Muscle layer of colon (tissue), 2 donors: ENCODE data around the gene GPR142.

Experiments
- H3K27ac ChIP-seq: one replicate; pipeline ENCODE4 v1.7.0; 2013; ENCODE audit warnings: low read depth, mild to moderate bottlenecking, low read length, moderate library complexity
- H3K27me3 ChIP-seq, 2 donors: one replicate each; pipeline ENCODE4 v1.7.0; 2013; ENCODE audit warnings: low read length in 2 of 2, mild to moderate bottlenecking in 2 of 2; ENCODE audit not compliant: insufficient read depth in 2 of 2, control insufficient read depth in 1 of 2
- H3K36me3 ChIP-seq: one replicate; pipeline ENCODE4 v1.7.0; 2013; ENCODE audit warnings: mild to moderate bottlenecking, low read length; ENCODE audit not compliant: insufficient read depth
- H3K4me1 ChIP-seq: one replicate; pipeline ENCODE4 v1.7.0; 2013; ENCODE audit warnings: mild to moderate bottlenecking, low read length; ENCODE audit not compliant: insufficient read depth
- H3K4me3 ChIP-seq, 2 donors: one replicate each; pipeline ENCODE4 v1.7.0; 2013; ENCODE audit warnings: low read length in 2 of 2, low read depth in 1 of 2, mild to moderate bottlenecking in 1 of 2, moderate library complexity in 1 of 2
- H3K9ac ChIP-seq: one replicate; pipeline ENCODE4 v1.7.0; 2013; ENCODE audit warnings: low read length
- H3K9me3 ChIP-seq: one replicate; pipeline ENCODE4 v1.7.0; 2013; ENCODE audit warnings: mild to moderate bottlenecking, low read length
- donor health status: abdominal sarcoma.
- donor health status: Adenocarcinoma of cecum.

GPR142 gene

DNA sequence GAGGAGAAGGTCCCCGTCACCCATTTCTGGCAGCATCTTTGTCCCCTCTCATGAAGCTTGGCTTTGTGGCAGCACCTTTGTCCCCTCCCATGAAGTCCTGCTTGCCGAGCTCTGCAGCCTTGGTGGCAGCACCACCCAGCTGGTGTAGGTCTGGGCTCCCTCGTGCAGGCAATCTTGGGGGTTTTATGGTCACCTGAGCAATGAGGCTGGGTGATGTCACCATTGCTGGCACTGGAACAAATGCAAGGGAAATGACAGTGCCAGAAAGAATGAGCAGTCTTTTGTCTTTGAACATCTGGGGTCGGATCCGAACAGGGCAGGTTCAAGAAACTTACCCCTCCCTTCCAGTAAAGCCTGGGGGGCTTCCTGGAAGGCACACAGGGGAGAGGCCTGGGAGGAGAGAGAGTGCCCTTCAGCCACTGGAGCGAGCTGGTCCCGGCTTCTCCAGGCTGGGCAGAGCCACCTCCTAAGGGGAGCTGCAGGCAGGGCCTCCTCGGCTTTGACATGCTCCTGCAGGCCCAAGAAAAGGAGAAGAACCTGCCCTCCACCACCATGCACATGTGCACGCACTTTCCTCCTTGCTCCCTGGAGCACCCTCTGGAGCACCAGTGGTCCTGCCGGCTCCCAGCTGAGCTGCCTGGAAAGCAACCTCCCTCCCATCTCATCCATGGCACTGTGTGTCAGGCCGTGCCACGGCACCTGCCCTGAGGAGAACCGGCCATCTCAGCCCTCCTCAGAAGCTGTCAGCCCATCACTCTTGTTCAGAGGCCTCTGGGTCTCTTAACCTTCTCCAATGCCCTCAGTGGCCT lies 21.7 kb upstream of the GPR142 start:
- Histone ChIP-seq H3K9ac (no peak overlapping the region), H3K27ac (no peak overlapping the region), H3K27me3 (peaks cover 0 to 14% of the 10 kb centered on the region in 2 donors)

GRCh38 chr17:74347646-74348045 lies 19.7 kb upstream of the GPR142 start:
- peaks cover 0 to 29% of the 10 kb centered on the region in 2 donors for H3K27me3 ChIP-seq
- H3K9me3 ChIP-seq = no peaks in the 10 kb centered on the region
- H3K9ac ChIP-seq = no peak overlapping the region
- H3K36me3 ChIP-seq = no peaks in the 10 kb centered on the region
- no peak overlapping the region for H3K4me3 ChIP-seq
- H3K27ac ChIP-seq = no peak overlapping the region
- no peaks in the 10 kb centered on the region for H3K4me1 ChIP-seq

More for the DNA sequence above, 21.7 kb upstream of the GPR142 start:
- Histone ChIP-seq H3K36me3 (no peaks in the 10 kb centered on the region), H3K4me3 (no peak overlapping the region), H3K9me3 (no peaks in the 10 kb centered on the region), H3K4me1 (no peaks in the 10 kb centered on the region)

DNA sequence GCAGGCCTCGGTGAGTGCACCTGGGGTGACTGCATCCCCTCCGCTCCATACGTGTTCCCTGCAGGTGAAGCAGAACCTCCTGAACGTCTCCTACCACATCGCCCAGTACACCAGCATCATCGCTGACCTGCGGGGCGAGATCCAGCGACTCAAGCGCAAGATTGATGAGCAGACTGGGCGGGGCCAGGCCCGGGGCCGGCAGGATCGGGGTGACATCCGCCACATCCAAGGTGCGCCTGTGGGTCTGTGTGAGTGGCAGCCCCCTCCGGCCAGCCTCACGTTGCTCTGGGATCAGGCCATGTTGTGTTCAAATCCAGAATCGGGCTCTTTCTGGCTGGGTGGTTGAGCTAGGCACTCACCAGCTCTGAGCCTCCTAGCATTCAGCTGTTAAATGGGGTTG lies 18.2 kb upstream of the GPR142 start:
- H3K27ac ChIP-seq = no peak overlapping the region
- no peaks in the 10 kb centered on the region for H3K9me3 ChIP-seq
- no peaks in the 10 kb centered on the region for H3K4me1 ChIP-seq
- H3K4me3 ChIP-seq = no peak overlapping the region
- no peaks in the 10 kb centered on the region for H3K36me3 ChIP-seq
- peaks cover 0 to 39% of the 10 kb centered on the region in 2 donors for H3K27me3 ChIP-seq
- H3K9ac ChIP-seq = no peak overlapping the region

DNA sequence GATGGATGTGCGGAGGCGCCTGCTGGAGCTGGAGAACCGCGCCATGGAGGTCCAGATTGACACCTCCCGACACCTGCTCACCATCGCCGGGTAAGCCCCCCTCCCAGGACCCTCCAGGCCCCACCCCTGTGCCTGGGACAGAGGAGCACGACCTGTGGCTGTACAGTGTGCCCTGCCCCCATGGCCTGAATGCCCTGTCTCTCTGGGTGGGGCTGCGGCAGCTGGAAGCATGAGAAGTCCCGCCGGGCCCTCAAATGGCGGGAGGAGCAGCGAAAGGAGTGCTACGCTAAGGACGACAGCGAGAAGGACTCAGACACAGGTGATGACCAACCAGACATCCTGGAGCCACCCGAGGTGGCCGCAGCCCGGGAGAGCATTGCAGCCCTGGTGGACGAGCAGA lies 16.8 kb upstream of the GPR142 start:
- Histone ChIP-seq H3K27me3 (peaks cover 0 to 35% of the 10 kb centered on the region in 2 donors), H3K27ac (no peak overlapping the region), H3K36me3 (no peaks in the 10 kb centered on the region), H3K4me3 (no peak overlapping the region), H3K9me3 (no peaks in the 10 kb centered on the region), H3K9ac (no peak overlapping the region), H3K4me1 (no peaks in the 10 kb centered on the region)

GRCh38 chr17:74351552-74352210 lies 15.6 kb upstream of the GPR142 start:
- no peak overlapping the region for H3K4me3 ChIP-seq
- H3K27me3 ChIP-seq = peaks cover 6 to 44% of the 10 kb centered on the region in 2 donors

GRCh38 chr17:74353446-74354060 lies 13.8 kb upstream of the GPR142 start:
- H3K27me3 ChIP-seq = peaks cover 15 to 62% of the 10 kb centered on the region in 2 donors
- H3K9me3 ChIP-seq = no peaks in the 10 kb centered on the region
- no peak overlapping the region for H3K27ac ChIP-seq

More at GRCh38 chr17:74351552-74352210, 15.6 kb upstream of the GPR142 start:
- Histone ChIP-seq H3K9ac (no peak overlapping the region), H3K27ac (no peak overlapping the region), H3K36me3 (no peaks in the 10 kb centered on the region), H3K9me3 (no peaks in the 10 kb centered on the region), H3K4me1 (no peaks in the 10 kb centered on the region)

DNA sequence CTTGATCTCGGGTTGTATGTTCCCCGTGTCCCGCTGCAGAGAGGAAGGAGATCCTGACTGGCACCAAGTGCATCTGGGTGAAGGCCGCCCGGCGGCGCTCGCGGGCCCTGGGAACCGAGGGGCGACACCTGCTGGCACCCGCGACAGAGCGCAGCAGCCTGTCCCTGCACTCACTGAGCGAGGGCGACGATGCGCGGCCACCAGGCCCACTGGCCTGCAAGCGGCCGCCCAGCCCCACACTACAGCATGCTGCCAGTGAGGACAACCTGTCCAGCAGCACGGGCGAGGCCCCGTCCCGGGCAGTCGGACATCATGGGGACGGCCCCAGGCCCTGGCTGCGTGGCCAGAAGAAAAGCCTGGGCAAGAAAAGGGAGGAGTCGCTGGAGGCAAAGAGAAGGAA lies 13.2 kb upstream of the GPR142 start:
- Histone ChIP-seq H3K27ac (no peak overlapping the region), H3K9me3 (no peaks in the 10 kb centered on the region)

More at GRCh38 chr17:74353446-74354060, 13.8 kb upstream of the GPR142 start:
- Histone ChIP-seq H3K4me3 (no peak overlapping the region), H3K9ac (no peak overlapping the region), H3K36me3 (no peaks in the 10 kb centered on the region), H3K4me1 (no peaks in the 10 kb centered on the region)

GRCh38 chr17:74354561-74354960 lies 12.7 kb upstream of the GPR142 start:
- Histone ChIP-seq H3K27me3 (peaks cover 20 to 69% of the 10 kb centered on the region in 2 donors), H3K27ac (no peak overlapping the region), H3K9ac (no peak overlapping the region), H3K36me3 (no peaks in the 10 kb centered on the region), H3K4me1 (no peaks in the 10 kb centered on the region), H3K4me3 (no peak overlapping the region), H3K9me3 (no peaks in the 10 kb centered on the region)

More for the DNA sequence above, 13.2 kb upstream of the GPR142 start:
- Histone ChIP-seq H3K4me3 (no peak overlapping the region), H3K27me3 (peaks cover 20 to 66% of the 10 kb centered on the region in 2 donors), H3K36me3 (no peaks in the 10 kb centered on the region), H3K4me1 (no peaks in the 10 kb centered on the region), H3K9ac (no peak overlapping the region)

GRCh38 chr17:74355065-74355464 lies 12.2 kb upstream of the GPR142 start:
- Histone ChIP-seq H3K9ac (no peak overlapping the region), H3K9me3 (no peaks in the 10 kb centered on the region), H3K4me3 (no peak overlapping the region), H3K27me3 (peaks cover 24 to 72% of the 10 kb centered on the region in 2 donors), H3K27ac (no peak overlapping the region), H3K36me3 (no peaks in the 10 kb centered on the region), H3K4me1 (no peaks in the 10 kb centered on the region)

DNA sequence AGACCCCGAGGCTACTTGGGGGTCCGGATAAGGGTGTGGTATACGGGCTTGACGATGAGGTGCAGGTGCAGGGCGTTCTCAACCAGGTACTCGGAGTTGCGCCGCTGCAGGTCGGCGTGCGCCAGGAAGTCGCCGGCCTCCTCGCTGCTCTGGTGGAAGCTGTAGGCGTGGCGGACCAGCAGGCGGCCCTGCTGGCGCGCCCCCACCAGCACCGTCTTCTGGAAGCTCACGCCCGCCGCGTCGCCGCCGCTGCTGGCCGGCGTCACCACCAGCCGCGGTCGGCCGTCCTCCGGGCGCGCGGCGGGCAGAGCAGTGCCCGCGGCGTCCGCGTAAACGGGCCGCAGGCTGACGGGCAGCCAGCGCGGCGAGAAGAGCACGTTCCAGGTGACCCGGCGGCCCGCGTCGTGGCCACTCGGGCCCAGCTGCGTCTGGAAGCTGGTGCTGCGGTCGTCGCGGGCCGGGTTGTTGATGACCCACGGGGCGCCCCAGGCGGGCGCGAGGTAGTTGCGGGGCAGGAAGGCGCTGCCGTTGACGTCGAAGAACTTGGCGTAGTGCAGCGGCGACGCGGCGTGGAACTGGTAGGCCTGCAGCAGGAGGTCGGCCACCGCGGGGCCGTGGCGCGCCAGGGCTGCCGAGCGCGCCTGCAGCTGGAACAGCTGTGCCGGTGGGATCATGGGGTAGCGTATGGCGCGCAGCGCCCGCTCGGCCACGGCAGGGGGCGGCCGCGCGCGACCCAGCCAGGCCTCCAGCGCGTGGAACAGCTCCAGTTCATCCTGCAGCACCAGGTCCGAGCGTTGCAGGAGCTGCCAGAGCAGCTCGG lies 10.4 kb upstream of the GPR142 start:
- Histone ChIP-seq H3K4me3 (no peak overlapping the region), H3K4me1 (no peaks in the 10 kb centered on the region), H3K36me3 (no peaks in the 10 kb centered on the region), H3K9me3 (no peaks in the 10 kb centered on the region), H3K9ac (no peak overlapping the region), H3K27ac (no peak overlapping the region), H3K27me3 (peaks cover 38 to 78% of the 10 kb centered on the region in 2 donors)

DNA sequence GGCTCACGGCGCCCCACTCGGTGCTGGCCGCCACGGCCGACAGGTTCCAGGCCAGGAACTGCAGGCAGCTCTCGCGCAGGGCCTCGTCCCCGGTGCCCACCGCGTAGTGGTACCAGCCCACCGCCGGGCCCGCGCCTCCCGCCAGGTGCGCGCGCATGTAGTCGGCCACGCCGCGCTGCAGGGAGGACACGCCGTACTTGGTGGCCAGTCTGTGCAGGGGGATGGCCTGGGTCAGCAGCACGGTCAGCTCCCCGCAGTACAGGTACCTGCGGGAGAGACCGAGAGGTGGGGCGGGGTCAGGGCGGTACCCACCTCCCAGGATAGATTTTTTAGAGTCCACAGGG lies 9.9 kb upstream of the GPR142 start:
- Histone ChIP-seq H3K9me3 (no peaks in the 10 kb centered on the region), H3K4me3 (no peak overlapping the region), H3K27ac (no peak overlapping the region), H3K36me3 (no peaks in the 10 kb centered on the region), H3K9ac (no peak overlapping the region), H3K4me1 (no peaks in the 10 kb centered on the region), H3K27me3 (peaks cover 38 to 76% of the 10 kb centered on the region in 2 donors)
